OCI-LY1 (cell line): Measurements from ENCODE around the gene SELE.

ENCODE experiments used
- H2AFZ ChIP-seq: fragments of 200-600 bp; sonication (generic), shearing (Covaris generic); 2 replicates; pipeline ENCODE4 v1.6.0; 2014; ENCODE audit warnings: antibody characterized with exemption, mild to moderate bottlenecking, low read length
- H3F3A ChIP-seq: fragments of 200-600 bp; sonication (generic), shearing (Covaris generic); 2 replicates; pipeline ENCODE4 v1.6.0; 2014; ENCODE audit warnings: mild to moderate bottlenecking, antibody characterized with exemption, low read length, moderate library complexity; ENCODE audit not compliant: insufficient read depth
- H3K27ac ChIP-seq: fragments of 200-600 bp; sonication (generic); 2 replicates; pipeline ENCODE4 v1.5.1; 2014; ENCODE audit warnings: low read length, mixed run types, mild to moderate bottlenecking, low read depth; ENCODE audit not compliant: poor library complexity, severe bottlenecking
- H3K27me3 ChIP-seq: fragments of 200-600 bp; sonication (generic); 2 replicates; pipeline ENCODE4 v1.6.0; 2014; ENCODE audit warnings: antibody characterized with exemption, mild to moderate bottlenecking, low read length, moderate library complexity; ENCODE audit not compliant: insufficient read depth
- H3K36me3 ChIP-seq: fragments of 200-600 bp; sonication (generic); 2 replicates; pipeline ENCODE4 v1.6.1; 2014; ENCODE audit warnings: mild to moderate bottlenecking, antibody characterized with exemption, low read length, moderate library complexity, mixed read lengths; ENCODE audit not compliant: insufficient read depth
- H3K4me1 ChIP-seq: fragments of 200-600 bp; sonication (generic); 2 replicates; pipeline ENCODE4 v1.5.1; 2014; ENCODE audit warnings: mild to moderate bottlenecking, low read length, moderate library complexity; ENCODE audit not compliant: insufficient read depth, severe bottlenecking
- H3K4me2 ChIP-seq: fragments of 200-600 bp; sonication (generic), shearing (Covaris generic); 2 replicates; pipeline ENCODE4 v1.6.1; 2014; ENCODE audit warnings: low read length
- H3K4me3 ChIP-seq: fragments of 200-600 bp; sonication (generic); 2 replicates; pipeline ENCODE4 v1.5.1; 2014; ENCODE audit warnings: low read length, low read depth, mild to moderate bottlenecking, mixed read lengths; ENCODE audit not compliant: poor library complexity, severe bottlenecking
- H3K79me2 ChIP-seq: fragments of 200-600 bp; shearing (Covaris generic); 2 replicates; pipeline ENCODE4 v1.6.1; 2016; ENCODE audit warnings: mixed run types, low read length, mixed read lengths; ENCODE audit not compliant: insufficient read depth
- H3K9ac ChIP-seq: fragments of 200-600 bp; sonication (generic), shearing (Covaris generic); 2 replicates; pipeline ENCODE4 v1.6.1; 2014; ENCODE audit warnings: mild to moderate bottlenecking, low read length, mixed read lengths
- H3K9me2 ChIP-seq: fragments of 200-600 bp; sonication (generic), shearing (Covaris generic); 2 replicates; pipeline ENCODE4 v1.6.1; 2014; ENCODE audit warnings: low read depth, mild to moderate bottlenecking, low read length, mixed read lengths
- H3K9me3 ChIP-seq: fragments of 200-600 bp; shearing (Covaris generic); 2 replicates; pipeline ENCODE4 v1.6.1; 2014; ENCODE audit warnings: low read length, mixed read lengths
- H4K20me1 ChIP-seq: fragments of 200-600 bp; sonication (generic), shearing (Covaris generic); 2 replicates; pipeline ENCODE4 v1.6.0; 2016; ENCODE audit warnings: mild to moderate bottlenecking, low read length; ENCODE audit not compliant: insufficient read depth
- EZH2 ChIP-seq: fragments of 200-600 bp; sonication (generic), shearing (Covaris generic); IDR thresholded peaks from 2 replicates; pipeline ENCODE4 v1.8.0; 2017; ENCODE audit warnings: borderline replicate concordance, mixed run types, mild to moderate bottlenecking, antibody characterized with exemption, low read length, moderate library complexity, mixed read lengths
- TF ChIP-seq, protein P1 (sequence below): fragments of 200-600 bp; sonication (generic), shearing (Covaris generic); IDR thresholded peaks from 2 replicates; pipeline ENCODE4 v1.5.1; 2017; ENCODE audit warnings: mild to moderate bottlenecking, antibody characterized with exemption, low read length, moderate library complexity, mixed read lengths

SELE gene

DNA sequence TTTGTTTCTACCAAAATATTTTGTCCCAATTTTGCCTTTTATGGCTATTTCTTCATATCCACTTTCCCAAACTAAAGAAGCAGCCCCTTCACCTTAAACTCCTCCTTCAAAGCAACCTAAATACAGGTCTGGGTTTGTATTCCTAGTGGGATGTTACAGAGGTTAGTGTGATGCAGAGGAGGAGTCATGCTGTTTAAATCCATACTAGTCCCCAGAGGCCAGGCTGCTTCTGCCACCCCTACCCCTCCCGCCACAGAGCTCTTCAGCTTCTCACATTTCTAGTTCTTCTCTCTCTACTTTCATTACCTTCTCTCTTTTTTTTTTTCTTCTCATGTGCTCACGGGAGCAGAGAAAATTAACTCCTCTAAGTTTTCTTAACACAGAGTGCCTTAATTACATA, 51.8 kb downstream of the SELE start:
- H3K4me2 ChIP-seq: peak overlapping the region; percentile 57
- H4K20me1 ChIP-seq: no peaks in the 10 kb centered on the region
- H3K79me2 ChIP-seq: no peaks in the 10 kb centered on the region
- H3K27me3 ChIP-seq: no peaks in the 10 kb centered on the region
- H3K9ac ChIP-seq: peak overlapping the region; percentile 58; the same call in 1 of the 2 replicates
- peak overlapping the region; percentile 92 for H3K27ac ChIP-seq
- H3K9me2 ChIP-seq: no peaks in the 10 kb centered on the region
- TF ChIP-seq, protein P1, sequence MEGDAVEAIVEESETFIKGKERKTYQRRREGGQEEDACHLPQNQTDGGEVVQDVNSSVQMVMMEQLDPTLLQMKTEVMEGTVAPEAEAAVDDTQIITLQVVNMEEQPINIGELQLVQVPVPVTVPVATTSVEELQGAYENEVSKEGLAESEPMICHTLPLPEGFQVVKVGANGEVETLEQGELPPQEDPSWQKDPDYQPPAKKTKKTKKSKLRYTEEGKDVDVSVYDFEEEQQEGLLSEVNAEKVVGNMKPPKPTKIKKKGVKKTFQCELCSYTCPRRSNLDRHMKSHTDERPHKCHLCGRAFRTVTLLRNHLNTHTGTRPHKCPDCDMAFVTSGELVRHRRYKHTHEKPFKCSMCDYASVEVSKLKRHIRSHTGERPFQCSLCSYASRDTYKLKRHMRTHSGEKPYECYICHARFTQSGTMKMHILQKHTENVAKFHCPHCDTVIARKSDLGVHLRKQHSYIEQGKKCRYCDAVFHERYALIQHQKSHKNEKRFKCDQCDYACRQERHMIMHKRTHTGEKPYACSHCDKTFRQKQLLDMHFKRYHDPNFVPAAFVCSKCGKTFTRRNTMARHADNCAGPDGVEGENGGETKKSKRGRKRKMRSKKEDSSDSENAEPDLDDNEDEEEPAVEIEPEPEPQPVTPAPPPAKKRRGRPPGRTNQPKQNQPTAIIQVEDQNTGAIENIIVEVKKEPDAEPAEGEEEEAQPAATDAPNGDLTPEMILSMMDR: no peak
- TF ChIP-seq EZH2: no peak
- no peaks in the 10 kb centered on the region for H3F3A ChIP-seq
- no peaks in the 10 kb centered on the region for H3K9me3 ChIP-seq
- H3K4me1 ChIP-seq: peaks cover 59% of the 10 kb centered on the region
- H3K36me3 ChIP-seq: no peaks in the 10 kb centered on the region
- H2AFZ ChIP-seq: no peak overlapping the region
- H3K4me3 ChIP-seq: no peak overlapping the region

DNA sequence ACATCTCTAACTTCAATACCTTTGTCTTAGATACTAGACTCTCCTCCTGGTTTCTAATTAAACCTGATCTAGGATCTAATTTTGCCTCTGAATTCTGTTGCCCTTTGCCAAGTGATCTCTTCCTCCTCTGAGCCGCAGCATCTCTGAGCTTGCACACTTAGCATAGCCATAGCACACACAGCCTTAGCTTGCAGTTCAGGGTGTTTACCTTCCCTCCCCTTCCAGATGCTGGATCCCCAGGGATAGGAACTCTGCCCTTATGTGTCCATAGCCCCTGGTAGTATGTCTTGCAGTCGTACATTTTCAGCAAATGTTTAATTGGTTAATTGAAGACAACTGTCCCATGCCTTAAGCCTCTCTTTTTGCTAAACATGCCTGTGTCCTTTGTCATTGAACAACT, 52.7 kb downstream of the SELE start:
- H3K36me3 ChIP-seq: no peaks in the 10 kb centered on the region
- peak overlapping the region; percentile 92 for H3K27ac ChIP-seq
- TF ChIP-seq, protein P1: no peak
- TF ChIP-seq EZH2: no peak
- no peaks in the 10 kb centered on the region for H3F3A ChIP-seq
- H3K4me3 ChIP-seq: peak overlapping the region; percentile 34
- peak overlapping the region; percentile 58 for H3K9ac ChIP-seq
- no peaks in the 10 kb centered on the region for H3K27me3 ChIP-seq
- H3K4me1 ChIP-seq: peaks cover 67% of the 10 kb centered on the region
- no peaks in the 10 kb centered on the region for H4K20me1 ChIP-seq
- H3K9me2 ChIP-seq: no peaks in the 10 kb centered on the region
- no peaks in the 10 kb centered on the region for H3K79me2 ChIP-seq
- no peak overlapping the region for H2AFZ ChIP-seq
- H3K4me2 ChIP-seq: peak overlapping the region; percentile 57
- H3K9me3 ChIP-seq: no peaks in the 10 kb centered on the region

DNA sequence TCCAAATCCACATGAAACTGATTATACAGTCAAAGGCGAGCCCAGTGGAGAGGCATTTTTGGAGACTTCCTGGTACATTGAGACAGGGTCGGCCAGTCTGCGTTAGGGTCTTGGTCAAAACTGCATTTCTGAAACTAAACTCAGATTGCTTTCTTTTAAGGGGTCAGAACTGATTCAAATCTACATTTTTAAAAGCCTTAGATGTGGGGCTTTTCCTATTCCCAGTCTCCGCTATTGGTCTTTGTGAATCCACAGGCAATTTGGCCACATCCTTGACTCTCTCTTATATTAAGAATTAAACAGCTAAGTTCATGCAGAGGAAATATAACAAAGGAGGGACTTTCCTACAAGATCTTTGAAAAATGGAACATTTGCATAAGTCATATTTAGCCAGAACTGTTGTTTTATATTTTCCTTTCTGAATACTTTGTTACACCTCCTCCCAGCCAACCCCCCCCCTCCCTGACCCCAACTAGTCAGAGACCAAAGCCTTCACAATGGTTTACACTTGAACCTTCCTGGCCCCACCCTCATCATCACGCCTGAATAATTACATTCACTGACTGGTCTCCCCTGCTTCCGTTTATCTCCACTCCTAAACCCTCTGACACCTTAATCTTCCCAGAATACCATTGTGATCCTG, 53.4 kb downstream of the SELE start:
- no peaks in the 10 kb centered on the region for H4K20me1 ChIP-seq
- peak overlapping the region; percentile 57 for H3K4me2 ChIP-seq
- no peak overlapping the region for H2AFZ ChIP-seq
- TF ChIP-seq, protein P1: no peak
- TF ChIP-seq EZH2: no peak
- H3K9me3 ChIP-seq: no peaks in the 10 kb centered on the region
- no peaks in the 10 kb centered on the region for H3F3A ChIP-seq
- peak overlapping the region; percentile 34 for H3K4me3 ChIP-seq
- no peaks in the 10 kb centered on the region for H3K27me3 ChIP-seq
- no peaks in the 10 kb centered on the region for H3K9me2 ChIP-seq
- no peaks in the 10 kb centered on the region for H3K79me2 ChIP-seq
- H3K36me3 ChIP-seq: no peaks in the 10 kb centered on the region
- peaks cover 67% of the 10 kb centered on the region for H3K4me1 ChIP-seq
- peak overlapping the region; percentile 58 for H3K9ac ChIP-seq
- peak overlapping the region; percentile 92 for H3K27ac ChIP-seq
